ENCODE data around the gene MTREX.

Gene MTREX

DNA sequence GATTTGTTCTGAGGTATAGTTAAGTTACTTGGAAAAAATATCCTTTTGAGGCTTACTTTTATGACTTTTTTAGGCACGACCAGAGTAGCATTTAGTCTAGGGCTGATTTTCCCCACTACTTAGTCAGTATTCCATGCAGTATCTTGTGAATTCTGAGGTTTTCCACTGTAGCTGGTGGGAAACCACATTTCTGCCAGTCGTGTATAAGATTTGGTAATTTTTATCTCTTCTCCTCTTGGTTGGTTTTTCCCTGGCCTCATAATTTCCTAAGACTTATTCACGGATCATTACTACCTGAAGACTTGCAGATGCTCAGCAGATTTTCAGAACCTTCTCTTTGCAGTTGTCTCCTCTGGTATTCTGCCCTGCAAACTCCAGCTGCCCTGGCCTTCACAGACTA lies 23.5 kb downstream of the MTREX start:
- Histone ChIP-seq H3K4me1 (ENCODE audit: insufficient read depth, poor library complexity, severe bottlenecking) (no peaks in the 10 kb centered on the region), H3K27ac (ENCODE audit: poor library complexity, severe bottlenecking) (no peak overlapping the region), H3K27me3 (ENCODE audit: insufficient read depth, poor library complexity, severe bottlenecking) (no peaks in the 10 kb centered on the region), H3K9me3 (ENCODE audit: severe bottlenecking) (no peaks in the 10 kb centered on the region), H3K4me3 (ENCODE audit: severe bottlenecking) (no peak overlapping the region), H3K36me3 (ENCODE audit: low read depth) (peaks cover 78% of the 10 kb centered on the region)
- no peak for ATAC-seq (ENCODE audit: low read depth)
- DNase-seq (ENCODE audit: low spot score) = no peak
- TF ChIP-seq, protein P1, sequence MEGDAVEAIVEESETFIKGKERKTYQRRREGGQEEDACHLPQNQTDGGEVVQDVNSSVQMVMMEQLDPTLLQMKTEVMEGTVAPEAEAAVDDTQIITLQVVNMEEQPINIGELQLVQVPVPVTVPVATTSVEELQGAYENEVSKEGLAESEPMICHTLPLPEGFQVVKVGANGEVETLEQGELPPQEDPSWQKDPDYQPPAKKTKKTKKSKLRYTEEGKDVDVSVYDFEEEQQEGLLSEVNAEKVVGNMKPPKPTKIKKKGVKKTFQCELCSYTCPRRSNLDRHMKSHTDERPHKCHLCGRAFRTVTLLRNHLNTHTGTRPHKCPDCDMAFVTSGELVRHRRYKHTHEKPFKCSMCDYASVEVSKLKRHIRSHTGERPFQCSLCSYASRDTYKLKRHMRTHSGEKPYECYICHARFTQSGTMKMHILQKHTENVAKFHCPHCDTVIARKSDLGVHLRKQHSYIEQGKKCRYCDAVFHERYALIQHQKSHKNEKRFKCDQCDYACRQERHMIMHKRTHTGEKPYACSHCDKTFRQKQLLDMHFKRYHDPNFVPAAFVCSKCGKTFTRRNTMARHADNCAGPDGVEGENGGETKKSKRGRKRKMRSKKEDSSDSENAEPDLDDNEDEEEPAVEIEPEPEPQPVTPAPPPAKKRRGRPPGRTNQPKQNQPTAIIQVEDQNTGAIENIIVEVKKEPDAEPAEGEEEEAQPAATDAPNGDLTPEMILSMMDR (IDR thresholded peaks at IDR 0.05; ENCODE audit: poor library complexity, severe bottlenecking) = no peak

DNA sequence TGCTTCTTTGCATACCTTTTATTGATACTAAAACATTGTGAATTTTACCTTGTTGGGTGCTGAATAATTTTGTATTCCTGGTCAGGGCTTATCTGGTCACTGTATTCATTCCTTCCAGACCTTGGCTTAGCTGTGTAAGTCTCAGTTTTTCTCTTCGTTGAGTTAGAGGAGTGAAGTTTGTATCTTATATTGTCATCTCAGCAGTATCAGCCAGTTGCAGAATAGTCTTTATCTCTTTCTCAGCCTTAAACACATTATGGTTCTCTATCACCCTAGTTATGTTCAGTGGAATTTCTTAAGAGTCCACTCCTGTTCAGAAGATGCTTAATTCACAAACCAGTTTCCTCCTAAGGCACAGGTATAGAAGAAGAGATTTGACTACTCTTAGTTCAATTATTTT lies 25.2 kb downstream of the MTREX start:
- DNase-seq (ENCODE audit: low spot score) (no peak), ATAC-seq (ENCODE audit: low read depth) (no peak)
- TF ChIP-seq, protein P1 (IDR thresholded peaks at IDR 0.05; ENCODE audit: poor library complexity, severe bottlenecking) = no peak
- no peaks in the 10 kb centered on the region for H3K27me3 ChIP-seq (ENCODE audit: insufficient read depth, poor library complexity, severe bottlenecking)
- peaks cover 72% of the 10 kb centered on the region for H3K36me3 ChIP-seq (ENCODE audit: low read depth)
- H3K4me1 ChIP-seq (ENCODE audit: insufficient read depth, poor library complexity, severe bottlenecking) = no peaks in the 10 kb centered on the region
- no peak overlapping the region for H3K27ac ChIP-seq (ENCODE audit: poor library complexity, severe bottlenecking)
- no peaks in the 10 kb centered on the region for H3K9me3 ChIP-seq (ENCODE audit: severe bottlenecking)
- no peak overlapping the region for H3K4me3 ChIP-seq (ENCODE audit: severe bottlenecking)

DNA sequence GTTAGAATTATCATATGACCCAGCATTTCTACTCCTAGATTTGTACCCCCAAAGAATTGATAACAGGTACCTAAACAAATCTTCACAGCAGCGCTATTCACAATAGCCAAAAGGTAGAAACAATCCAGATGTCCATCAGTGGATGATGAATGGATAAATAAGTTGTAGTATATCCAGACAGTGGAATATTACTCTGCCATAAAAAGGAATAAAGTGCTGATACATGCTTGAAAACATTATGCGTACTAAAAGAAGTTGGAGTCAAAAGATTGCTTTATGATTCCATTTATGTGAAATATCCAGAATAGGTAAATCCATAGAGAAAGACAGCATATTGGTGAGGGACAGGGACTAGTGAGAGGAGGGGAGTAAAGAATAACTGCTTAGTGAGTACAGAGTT lies 26.0 kb downstream of the MTREX start:
- TF ChIP-seq, protein P1 (IDR thresholded peaks at IDR 0.05; ENCODE audit: poor library complexity, severe bottlenecking) = no peak
- Histone ChIP-seq H3K36me3 (ENCODE audit: low read depth) (peaks cover 67% of the 10 kb centered on the region), H3K4me1 (ENCODE audit: insufficient read depth, poor library complexity, severe bottlenecking) (no peaks in the 10 kb centered on the region), H3K9me3 (ENCODE audit: severe bottlenecking) (no peaks in the 10 kb centered on the region), H3K27me3 (ENCODE audit: insufficient read depth, poor library complexity, severe bottlenecking) (no peaks in the 10 kb centered on the region), H3K4me3 (ENCODE audit: severe bottlenecking) (no peak overlapping the region), H3K27ac (ENCODE audit: poor library complexity, severe bottlenecking) (no peak overlapping the region)
- ATAC-seq (ENCODE audit: low read depth) = no peak
- DNase-seq (ENCODE audit: low spot score) = no peak

DNA sequence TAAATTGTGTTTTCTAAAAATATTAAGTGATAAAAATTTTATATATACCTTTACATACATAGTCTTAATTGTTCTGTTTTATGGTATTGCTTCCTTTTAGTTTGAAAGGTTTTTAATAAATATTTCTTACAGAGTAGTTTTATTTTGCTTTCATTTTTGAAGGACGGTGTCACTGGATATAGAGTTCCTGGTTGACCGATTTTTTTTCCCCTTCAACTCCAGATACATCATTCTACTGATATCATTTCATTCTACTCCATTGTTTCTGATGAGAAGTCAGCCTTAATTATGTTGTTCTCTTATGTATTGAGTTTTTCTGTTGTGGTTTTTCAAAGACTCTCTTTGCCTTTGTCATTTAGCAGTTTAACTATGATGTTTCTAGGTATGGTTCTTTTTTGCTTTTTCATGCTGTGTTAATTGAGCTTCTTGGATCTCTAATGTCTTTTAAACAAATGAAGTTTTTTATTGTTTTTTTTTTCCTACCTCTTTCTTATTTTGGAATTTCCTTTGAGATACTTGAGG lies 30.4 kb downstream of the MTREX start:
- H3K27me3 ChIP-seq (ENCODE audit: insufficient read depth, poor library complexity, severe bottlenecking) = no peaks in the 10 kb centered on the region
- H3K27ac ChIP-seq (ENCODE audit: poor library complexity, severe bottlenecking) = no peak overlapping the region
- peaks cover 66% of the 10 kb centered on the region for H3K36me3 ChIP-seq (ENCODE audit: low read depth)
- no peak for ATAC-seq (ENCODE audit: low read depth)
- H3K4me1 ChIP-seq (ENCODE audit: insufficient read depth, poor library complexity, severe bottlenecking) = no peaks in the 10 kb centered on the region
- no peaks in the 10 kb centered on the region for H3K9me3 ChIP-seq (ENCODE audit: severe bottlenecking)
- H3K4me3 ChIP-seq (ENCODE audit: severe bottlenecking) = no peak overlapping the region
- TF ChIP-seq, protein P1 (IDR thresholded peaks at IDR 0.05; ENCODE audit: poor library complexity, severe bottlenecking) = no peak
- no peak for DNase-seq (ENCODE audit: low spot score)

DNA sequence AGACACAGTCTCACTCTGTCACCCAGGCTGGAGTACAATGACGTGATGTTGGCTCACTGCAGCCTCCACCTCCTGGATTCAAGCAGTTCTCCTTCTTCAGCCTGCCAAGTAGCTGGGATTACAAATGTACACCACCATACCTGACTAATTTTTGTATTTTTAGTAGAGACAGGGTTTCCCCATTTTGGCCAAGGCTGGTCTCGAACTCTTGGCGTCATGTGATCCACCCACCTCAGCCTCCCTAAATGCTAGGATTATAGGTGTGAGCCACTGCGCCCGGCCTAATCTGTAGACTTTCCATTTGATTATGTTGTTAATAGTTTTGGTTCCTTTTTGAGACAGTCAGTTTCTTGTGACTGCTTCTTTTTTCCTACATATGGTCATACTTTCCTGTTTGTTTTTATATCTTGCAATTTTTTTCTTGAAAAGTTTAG lies 31.0 kb downstream of the MTREX start:
- ATAC-seq (ENCODE audit: low read depth) (no peak), DNase-seq (ENCODE audit: low spot score) (no peak)
- no peaks in the 10 kb centered on the region for H3K9me3 ChIP-seq (ENCODE audit: severe bottlenecking)
- no peaks in the 10 kb centered on the region for H3K27me3 ChIP-seq (ENCODE audit: insufficient read depth, poor library complexity, severe bottlenecking)
- H3K4me1 ChIP-seq (ENCODE audit: insufficient read depth, poor library complexity, severe bottlenecking) = no peaks in the 10 kb centered on the region
- H3K27ac ChIP-seq (ENCODE audit: poor library complexity, severe bottlenecking) = no peak overlapping the region
- H3K4me3 ChIP-seq (ENCODE audit: severe bottlenecking) = no peak overlapping the region
- peaks cover 64% of the 10 kb centered on the region for H3K36me3 ChIP-seq (ENCODE audit: low read depth)
- TF ChIP-seq, protein P1 (IDR thresholded peaks at IDR 0.05; ENCODE audit: poor library complexity, severe bottlenecking) = no peak
